ENCODE data around the gene PNPLA8.
"Not testable (repeated sequence)": the region's sequence is repeated elsewhere in the genome, so short reads cannot be mapped to it uniquely, and the experiment has no call there.

Gene PNPLA8

DNA sequence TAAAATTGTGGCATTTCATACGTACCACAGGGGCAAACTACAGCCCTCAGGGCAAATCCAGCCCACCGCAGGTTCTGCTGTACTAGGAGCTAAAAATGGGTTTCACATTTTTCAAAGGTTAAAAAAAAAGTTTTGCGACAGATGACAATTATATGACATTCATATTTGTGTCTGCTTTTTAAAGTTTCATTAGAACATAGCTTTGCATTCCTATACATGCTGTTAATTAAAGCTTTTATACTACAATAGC is 758 bp upstream of the PNPLA8 start:
- DNase-seq, result no peak

DNA sequence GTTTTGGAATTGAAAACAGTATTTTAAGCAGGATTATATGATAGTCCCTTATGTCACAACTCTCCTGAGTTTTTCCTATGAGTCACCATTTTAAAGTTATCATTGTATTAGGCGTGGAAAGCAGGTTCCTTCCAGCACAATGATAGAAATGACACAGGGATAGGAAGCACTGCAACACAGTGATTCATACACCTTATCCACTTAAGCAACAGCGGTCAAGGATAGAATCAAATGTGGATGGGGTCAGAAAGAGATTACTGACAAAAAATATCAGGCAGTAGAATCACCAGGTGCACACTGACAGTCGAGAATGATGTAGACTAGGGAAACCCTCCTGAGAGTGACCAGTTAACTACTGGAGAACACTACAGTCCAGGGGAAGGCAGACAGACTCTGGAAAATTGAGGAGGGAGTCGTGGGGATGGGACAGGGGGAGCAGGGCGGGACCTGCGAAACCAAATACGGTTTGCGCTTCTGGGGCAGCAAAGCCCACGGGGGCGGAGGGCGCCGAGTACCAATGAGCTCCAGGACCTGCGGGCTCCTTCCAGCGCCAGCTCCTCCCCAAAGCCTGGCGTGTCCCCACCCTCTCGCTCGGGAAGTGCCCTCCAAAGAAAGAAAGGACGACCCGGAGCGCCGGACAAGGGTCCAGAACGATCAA is 479 bp downstream of the PNPLA8 start:
- no peak for DNase-seq

DNA sequence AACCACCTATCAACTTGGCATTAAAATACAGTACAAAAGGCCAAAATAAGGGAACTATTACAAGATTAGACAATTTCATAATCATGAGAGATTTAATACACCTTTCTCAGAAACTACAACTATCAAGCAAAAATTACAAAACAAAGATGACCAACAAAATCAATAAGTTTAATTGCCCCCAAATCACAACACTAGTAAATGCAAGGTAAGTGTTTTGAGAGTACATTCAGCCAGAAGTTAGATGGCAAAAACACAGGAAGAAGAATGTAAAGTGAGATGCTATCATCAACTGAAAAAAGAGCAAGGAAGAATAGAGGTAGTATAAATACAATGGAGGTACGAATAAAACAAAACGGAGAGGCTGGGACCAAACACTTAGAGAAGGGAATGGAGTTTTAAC is 3.2 kb downstream of the PNPLA8 start:
- no peak for DNase-seq

DNA sequence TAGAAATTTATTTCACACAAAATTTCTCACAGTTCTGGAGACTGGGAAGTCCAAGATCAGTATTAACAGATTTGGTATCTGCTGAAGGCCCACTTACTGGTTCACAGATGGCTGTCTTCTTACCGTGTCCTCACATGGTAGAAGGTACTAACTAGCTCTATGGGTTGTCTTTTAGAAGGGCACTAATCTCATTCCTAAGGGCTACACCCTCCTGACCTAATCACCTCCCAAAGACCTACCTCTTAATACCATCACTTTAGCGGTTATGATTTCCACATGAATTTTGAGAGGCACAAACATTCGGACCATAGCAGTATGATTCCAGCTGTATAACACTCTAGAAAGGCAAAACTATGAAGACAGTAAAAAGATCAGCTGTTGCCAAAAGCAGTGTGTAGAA is 8.0 kb downstream of the PNPLA8 start:
- DNase-seq, result no peak

DNA sequence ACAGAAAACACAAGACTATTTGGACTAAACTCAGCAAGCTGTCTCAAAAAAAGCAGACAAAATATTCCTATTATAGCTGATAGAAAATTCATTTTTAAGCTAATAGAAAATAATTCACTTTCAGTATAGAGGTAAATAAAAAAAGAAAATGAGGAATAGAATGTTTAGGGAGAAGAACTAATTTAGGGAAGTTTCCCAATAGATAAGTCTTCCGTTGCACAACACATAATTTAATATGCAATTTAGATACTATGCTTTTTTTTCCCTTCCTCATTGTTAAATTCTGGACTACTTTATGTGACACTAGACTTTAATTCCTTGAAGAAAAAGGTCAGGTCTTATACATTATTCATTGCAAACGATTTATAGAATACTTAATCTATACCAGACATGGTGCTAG is 10.3 kb downstream of the PNPLA8 start:
- DNase-seq, result no peak

DNA sequence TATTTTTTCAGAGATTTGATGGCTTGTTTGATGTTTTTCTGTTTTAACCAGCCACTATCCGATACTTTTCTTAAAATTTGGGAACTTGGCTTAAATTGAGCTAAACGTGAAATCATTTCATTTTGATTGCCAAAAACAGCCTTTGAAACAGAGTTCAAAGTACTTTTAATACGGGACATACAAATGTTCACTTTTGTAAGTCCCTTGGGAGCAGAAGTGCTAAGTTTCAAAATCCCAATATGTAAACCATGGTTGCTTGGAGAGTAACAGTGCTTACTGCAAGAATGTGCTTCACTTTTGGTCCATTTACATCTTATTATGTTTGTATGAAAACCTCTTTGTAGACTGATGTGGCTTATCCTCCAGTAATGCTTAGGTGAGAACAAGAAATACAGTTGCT is 10.9 kb downstream of the PNPLA8 start:
- no peak for DNase-seq

DNA sequence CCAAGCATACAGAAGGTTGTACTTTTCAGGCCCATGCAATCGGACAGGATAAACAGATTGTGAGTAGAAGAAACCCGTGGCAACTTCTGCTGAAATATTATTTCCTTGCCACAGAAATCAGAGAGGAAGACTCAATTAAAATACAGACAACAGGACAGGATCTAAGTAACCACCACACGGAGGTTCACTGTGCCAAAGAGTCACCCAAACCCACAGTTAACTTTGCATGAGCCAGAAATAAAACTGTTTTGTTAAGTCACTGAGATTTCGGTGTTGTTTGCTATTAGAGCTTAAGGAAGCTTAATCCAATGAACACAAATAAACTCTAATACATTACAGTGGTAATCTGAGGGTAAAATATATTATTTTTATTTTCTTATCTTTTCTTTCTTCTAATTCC is 14.0 kb downstream of the PNPLA8 start:
- DNase-seq, result no peak

DNA sequence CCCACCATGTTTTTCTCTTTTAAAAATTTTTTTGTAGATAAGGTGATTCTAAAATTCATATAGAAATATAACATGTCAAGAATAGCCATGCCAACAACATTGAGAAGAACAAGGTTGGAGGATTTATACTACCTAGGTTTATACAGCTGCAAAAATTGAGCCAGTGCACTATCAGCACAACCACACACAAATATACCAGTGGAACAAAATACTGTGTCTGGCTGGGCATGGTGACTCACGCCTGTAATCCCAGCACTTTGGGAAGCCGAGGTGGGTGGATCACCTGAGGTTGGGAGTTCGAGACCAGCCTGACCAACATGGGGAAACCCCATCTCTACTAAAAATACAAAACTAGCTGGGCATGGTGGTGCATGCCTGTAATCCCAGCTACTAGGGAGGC is 21.4 kb downstream of the PNPLA8 start:
- DNase-seq, result peak; percentile 14

DNA sequence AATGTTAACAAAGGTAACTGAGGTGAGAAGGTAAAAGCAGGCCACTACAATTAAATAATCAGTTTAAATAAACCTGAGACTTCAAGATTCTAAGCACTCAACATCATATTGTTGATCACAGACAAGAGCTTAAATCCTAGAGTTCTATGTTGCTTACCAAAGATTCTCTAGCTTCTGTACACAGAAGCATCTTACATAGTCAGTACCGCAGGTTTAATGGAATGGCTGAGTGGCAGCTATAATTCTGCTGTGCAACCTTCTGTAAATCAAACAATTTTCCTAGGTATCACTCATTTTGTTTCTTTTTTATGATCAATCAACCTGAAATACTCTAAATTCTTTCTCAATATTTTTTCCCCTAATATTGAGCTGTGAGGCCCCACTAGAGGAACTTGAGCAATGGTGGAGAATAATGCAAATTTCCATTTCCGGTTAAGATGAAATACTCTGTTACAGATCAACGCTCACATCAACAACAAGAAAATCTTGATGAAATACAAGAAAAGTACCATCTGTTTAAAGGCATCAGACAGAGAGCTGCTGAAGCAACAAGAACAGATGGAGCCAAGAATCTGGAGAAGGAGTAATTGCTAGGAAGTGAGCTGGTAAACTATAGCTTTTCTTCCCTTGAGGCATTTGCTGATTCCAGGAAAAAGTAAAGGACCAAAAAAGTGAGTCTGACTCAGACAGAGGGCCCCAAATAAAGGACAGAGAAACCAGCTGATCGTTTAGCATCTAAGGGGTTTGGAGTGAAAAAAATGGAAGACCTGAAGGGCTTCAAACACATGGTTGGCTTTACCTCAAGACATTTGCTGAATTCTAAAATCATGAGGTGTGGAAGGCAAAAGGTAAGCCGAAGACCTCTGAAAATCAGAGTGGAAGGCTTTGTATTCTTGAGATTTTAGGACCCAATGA is 22.6 kb downstream of the PNPLA8 start:
- no peak for DNase-seq

DNA sequence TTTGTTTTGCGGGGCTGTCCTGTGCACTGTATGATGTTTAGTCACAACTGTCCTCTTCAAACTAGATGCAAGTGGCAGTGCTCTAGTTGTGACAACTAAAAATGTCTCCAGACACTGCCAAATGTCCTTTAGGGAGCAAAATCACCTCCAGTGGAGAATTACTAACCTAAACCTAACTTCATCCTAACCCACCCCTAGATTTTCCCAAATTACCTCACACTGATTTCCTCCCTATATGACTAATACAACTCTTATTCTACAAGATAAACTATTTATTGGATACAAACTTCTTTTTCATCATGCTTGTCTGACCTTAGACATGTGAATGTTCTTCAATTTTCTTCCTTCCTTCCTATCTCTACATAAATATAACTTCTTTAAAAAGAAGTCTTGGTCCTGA is 26.4 kb downstream of the PNPLA8 start:
- DNase-seq, result no peak

DNA sequence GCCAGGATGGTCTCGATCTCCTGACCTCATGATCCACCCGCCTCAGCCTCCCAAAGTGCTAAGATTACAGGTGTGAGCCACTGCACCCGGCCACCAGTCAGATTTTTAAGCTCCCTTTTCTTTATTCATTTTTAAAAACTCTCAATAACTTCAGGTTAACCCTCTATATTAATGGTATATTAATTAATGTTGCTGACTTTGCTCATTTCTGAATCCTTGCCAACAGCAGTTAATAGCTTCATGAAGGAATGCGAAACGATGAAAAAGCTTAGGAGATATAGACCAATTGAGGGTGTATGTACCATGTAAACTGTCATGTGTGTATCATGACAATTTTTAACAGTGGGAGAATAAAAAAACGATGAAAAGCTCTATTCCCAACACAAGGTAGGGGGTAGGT is 27.5 kb downstream of the PNPLA8 start:
- no peak for DNase-seq

DNA sequence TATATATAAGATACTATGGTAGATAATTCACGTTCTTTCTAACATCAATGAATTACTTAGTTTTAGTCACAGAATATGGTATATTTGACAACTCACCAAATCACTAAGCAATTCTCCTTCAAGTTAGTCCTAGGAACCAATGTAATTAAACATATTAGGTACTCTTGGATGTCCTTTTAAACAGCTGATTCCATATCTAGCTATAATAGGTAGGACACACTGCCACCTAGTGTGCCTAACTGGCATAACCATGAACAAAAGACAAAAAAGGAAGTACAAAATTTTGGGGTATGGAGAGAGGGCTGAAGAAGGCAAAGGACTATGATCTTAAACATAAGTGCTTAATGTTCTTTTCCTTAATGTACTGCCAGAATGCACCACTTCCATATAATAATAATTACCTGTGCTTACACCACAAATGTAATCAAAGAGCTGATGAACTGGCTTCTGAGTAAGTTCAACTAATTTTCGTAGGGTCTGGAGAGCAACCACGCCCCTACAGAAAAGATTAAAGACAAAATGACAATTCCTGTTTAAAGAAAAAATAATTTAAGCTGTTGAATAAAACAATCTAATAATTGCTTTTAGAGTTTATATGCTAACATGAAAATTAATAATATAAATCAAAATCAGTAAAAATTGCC is 28.7 kb downstream of the PNPLA8 start:
- peak; percentile 57 for DNase-seq

DNA sequence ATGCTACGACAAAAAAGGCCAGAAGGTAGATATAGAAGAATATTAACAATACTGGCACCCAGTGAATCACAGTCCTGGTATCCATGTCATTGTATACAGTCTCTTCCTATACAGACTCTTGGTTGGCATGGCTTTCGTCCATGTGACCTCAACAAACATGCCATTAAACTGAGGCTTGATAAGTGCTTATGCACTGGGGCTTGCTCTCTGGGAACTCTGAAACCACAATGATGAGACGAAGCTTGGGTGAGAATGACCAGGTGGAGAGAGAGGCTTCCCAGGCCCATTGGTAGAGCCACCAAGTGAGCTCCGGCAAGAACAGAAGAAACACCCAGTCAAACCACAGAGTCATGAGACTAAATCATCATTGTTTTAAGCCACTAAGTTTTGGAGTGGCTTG is 33.2 kb downstream of the PNPLA8 start:
- DNase-seq, result no peak

DNA sequence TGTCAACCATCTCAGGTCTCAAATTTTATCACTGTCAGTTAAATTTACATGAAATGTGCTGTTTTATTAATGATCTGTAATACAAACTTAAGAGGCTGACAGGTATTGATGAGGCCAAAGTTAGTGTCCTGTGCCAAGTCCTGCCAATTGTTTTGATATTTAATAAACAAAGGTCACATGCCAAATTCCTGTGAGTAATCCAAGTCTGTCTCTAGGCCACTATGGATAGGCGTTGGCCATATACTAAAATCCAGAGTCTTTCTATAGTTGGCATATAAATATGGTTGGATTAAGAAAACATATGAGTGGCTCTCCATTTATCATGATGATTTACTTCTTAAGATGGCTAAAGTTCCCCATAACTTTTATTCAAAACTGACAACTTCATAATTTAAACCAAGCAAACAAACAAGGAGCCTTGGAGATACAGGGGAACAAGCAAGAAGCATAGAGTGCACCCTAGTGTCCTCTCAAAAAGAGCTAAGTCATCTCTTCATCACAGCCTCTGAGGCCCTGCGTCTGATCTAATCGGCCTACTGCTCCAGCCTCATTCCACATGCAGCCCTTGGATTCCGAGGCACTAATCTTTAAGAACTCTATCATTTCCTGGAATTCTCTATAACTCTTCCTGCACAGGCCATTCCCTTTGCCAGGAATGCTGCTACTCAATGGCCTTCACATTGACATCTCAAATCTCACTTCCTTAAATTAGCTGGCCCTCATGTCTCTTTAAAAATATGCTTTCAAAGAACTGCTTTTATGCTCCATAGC is 37.0 kb downstream of the PNPLA8 start:
- DNase-seq, result no peak

DNA sequence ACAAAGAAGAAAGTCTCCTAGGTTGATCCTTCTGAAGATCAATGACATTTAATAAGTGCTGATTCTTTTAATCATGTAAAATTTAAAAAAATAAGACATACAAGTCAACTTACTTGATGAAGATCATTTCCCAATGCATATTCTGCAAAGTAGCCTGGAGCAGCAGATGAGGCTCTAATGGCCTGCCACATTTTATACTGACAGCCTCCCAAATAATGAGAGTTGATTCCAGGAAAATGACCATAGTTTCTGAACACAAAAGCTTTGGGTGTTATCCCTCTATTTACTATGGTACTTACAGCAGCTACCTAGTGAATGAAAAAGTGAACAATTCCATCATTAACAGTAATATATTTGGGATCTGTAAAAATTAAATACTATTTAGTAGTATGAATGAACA is 38.3 kb downstream of the PNPLA8 start:
- DNase-seq, result no peak

DNA sequence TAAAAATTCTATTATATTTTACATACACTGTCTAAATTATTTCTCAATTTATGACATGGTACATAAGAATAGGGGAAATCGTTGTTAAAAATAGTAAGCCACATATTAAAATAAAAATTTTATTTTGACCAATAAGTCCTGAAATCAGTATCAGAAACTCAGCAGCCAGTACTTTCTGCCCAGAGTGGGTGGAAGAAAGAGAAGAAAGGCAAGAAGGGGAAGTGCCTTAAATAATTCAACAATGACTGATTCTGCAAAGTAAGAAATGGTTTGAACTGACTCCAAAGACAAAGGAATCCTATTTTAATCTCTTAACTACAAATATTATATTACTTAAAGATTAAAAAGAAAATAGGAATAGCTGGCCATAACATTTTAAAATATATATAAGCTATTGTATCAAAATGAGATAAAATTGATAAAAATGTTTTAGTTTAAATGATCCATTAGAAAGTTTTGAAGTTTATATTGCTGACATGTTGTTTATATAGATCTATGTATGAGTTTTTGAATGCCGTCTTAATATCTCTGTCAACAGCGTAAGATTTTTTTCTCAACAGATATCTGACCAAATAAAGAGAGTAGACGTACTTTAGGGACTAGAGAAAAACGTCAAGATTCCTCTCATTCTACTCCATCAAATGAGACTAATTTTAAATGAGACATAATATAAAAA is 39.5 kb downstream of the PNPLA8 start:
- no peak for DNase-seq

DNA sequence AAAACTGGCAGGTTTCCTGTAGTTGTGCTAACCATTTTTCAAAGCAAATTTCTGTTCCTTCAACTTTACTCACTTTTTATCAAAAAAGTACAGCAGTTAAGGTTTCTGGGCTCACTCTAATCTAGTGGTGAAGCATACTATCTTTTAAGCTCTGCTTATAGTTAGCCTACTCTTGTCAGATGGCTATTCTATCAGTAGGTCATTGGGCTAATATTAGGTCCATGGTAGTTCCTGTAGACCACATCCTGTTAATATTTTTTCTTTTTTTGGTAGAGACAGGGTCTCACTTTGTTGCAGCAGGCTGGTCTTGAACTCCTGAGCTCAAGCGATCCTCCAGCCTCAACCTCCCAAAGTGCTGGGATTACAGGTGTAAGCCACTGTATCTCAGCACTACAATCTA is 41.8 kb downstream of the PNPLA8 start:
- DNase-seq, result no peak

DNA sequence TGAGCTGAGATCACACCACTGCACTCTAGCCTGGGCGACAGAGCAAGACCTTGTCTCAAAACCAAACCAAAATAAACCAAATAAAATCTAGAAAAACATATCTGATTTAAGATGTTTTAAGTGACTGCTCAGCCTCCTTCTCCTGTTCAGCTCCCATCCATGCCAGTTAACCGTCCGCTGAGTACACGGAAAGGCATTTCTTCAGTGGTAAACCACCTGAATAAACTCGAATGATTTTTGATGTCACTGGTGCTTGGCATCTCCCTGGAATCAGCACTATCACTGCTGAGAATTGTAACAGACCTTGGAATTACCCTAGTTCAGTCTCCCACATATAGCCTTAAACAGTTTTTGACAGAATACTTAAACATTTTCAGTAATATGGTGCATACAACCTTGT is 45.6 kb downstream of the PNPLA8 start:
- no peak for DNase-seq

DNA sequence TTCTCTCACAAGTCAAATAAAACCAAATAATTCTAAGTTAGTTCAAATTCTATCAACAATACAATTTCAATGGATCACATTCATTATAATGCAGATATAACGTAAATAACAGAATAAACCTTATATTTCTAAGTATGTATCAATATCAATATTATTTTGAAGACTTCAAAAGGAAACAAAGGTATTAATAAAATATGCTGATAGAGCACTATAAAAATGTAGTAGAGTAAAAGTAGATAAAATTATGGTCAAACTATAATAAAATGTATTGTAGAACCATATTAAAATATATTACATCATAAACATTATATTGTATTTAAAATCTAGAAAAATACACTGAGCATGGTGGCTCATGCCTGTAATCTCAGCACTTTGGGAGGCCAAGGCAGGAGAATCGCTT is 46.2 kb downstream of the PNPLA8 start:
- no peak for DNase-seq

DNA sequence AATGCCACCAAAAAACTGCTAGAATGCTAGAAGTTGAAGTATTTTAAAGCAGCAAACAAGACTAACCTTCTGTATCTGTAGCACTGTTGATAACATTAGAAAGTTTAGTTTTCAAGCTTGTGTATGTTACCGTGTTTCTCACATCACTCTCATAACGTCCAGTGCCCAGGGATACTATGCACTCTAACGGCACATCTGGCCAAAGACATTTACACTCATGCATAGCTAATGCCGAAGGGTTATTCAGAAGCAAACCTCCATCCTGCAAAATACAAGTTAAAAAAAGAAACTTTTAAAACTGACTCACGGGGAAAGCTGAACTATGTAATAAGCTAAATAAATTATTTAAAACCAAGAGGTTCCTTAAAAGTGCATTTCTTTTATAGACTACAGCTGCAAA is 46.8 kb downstream of the PNPLA8 start:
- no peak for DNase-seq

DNA sequence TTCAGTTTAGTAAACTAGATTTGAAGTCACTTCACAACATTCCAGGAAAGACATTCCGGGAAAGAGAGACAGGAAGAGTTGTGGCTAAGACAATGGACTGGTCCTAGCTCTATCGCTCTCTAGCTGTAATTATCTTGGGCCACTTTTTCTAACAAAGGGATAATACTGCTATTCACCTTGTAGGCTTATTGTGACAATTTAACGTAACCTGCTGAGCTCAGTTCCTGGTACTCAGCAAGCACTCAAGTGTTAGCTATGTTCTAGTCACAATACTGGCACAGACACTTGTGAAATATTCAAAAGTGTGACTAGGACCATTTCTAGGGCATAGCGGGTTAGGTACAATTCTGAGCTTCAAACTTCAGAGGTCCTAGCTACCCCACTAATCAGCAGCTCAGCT is 57.7 kb downstream of the PNPLA8 start:
- DNase-seq, result no peak

DNA sequence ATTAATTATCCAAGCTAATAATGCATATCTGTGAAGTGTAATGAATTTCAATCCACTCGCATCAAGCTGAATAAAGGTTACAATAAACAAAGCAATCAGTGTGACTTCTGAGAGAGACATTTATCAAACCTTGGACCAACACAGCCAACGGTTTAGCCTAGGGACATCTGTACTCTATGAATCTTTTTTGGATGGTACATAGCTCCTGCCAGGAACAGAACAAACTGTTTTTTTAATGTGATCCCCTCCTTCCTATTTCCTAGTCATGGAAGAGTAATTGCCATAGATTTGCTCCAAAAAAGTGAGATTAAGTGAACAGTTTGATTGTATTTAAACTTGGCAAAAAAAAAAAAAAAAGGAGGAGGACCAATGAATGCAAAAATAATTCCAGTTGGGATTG is 58.5 kb downstream of the PNPLA8 start:
- no peak for DNase-seq

DNA sequence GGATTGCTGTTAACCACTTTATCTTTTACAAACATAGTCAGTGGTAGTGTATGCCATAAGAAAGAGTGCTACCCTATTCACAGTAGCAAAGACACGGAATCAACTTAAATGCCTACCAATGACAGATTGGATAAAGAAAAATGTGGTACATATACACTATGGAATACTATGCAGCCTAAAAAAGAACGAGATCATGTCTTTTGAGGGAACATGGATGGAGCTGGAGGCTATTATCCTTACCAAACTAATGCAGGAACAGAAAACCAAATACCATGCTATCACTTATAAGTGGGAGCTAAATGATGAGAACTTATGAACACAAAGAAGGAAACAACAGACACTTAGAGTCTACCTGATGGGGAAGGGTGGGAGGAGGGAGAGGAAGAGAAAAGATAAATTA is 59.6 kb downstream of the PNPLA8 start:
- DNase-seq, result not testable (repeated sequence)

All from activated CD4-positive, alpha-beta T cell treated with anti-CD3 and anti-CD28 coated beads for 48 hours (primary cell).